Peyer's patch (tissue), 4 donors: ENCODE results near the gene ABHD17A.

Experiments used
- POLR2A ChIP-seq, 2 donors: fragments of 450-650 bp; IDR thresholded peaks; one replicate each; pipeline ENCODE4 v1.5.1; 2017; ENCODE audit warnings: antibody characterized with exemption in 2 of 2, mild to moderate bottlenecking in 2 of 2, moderate library complexity in 2 of 2
- TF ChIP-seq, protein P1 (sequence below), 6 experiments: fragments of 450-650 bp in 4 of 6; fragments of 200-600 bp in 2 of 6; sonication (generic) in 1 of 6; IDR thresholded peaks; one replicate each; pipeline ENCODE4 v1.5.1; 2017 to 2019; ENCODE audit warnings: antibody characterized with exemption in 6 of 6, mild to moderate bottlenecking in 3 of 6, moderate library complexity in 1 of 6

DNA sequence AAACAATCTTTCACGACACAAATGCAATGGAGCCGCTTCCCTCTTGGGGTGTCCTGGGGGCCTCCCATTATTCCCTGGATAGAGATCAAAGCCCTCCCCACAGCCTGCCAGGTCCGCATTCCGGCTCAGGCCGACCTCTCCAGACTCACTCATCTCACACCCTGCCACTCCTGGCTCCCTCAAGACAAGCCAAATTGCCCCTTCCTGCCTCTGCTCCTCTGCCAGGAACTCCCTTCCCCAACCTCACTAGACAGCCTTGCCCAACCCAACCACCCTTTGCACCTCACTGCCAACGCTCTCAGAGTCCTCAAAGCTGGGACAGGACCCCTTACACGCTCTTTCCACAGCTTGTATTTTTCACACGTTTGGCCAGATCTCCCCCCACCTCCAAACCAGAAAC is 1.5 kb downstream of the ABHD17A start:
- no peak for TF ChIP-seq POLR2A (IDR thresholded peaks at IDR 0.05)
- TF ChIP-seq, protein P1, sequence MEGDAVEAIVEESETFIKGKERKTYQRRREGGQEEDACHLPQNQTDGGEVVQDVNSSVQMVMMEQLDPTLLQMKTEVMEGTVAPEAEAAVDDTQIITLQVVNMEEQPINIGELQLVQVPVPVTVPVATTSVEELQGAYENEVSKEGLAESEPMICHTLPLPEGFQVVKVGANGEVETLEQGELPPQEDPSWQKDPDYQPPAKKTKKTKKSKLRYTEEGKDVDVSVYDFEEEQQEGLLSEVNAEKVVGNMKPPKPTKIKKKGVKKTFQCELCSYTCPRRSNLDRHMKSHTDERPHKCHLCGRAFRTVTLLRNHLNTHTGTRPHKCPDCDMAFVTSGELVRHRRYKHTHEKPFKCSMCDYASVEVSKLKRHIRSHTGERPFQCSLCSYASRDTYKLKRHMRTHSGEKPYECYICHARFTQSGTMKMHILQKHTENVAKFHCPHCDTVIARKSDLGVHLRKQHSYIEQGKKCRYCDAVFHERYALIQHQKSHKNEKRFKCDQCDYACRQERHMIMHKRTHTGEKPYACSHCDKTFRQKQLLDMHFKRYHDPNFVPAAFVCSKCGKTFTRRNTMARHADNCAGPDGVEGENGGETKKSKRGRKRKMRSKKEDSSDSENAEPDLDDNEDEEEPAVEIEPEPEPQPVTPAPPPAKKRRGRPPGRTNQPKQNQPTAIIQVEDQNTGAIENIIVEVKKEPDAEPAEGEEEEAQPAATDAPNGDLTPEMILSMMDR (IDR thresholded peaks at IDR 0.05): no peak
